ENCODE results near the gene HAND2. TPM values are rescaled to one million over a fixed set of nuclear protein-coding genes. Genes with fewer than 3 reads are reported as not detected.
A peak's percentile ranks its signal among the peaks of the same experiment; 100 is the strongest.

HAND2 gene
- total RNA-seq, 4 donors from 2014 or later = 0.96 to 5.0 (median 3.3) TPM

DNA sequence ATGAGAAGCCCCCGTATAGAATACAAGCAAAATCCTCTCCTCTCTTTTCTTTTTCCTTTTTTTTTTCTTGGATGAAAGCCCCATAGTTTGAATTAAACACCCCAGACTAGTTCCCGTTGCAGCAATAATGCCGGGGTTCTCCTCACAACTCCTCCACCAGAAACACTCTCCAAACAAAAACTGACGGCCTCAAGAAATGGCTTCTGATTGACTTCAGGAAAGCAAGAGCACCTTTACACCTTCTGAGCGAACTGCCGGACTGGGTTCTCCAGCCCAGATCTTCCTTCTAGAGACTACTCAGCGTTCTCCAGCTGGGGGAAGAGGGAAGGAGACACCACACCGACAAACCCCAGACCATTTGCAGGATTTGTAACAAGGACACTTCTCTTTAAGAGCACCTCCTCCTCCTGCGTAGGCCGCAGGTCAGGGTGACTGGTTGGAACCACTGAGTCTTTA lies 4.0 kb downstream of the HAND2 start:
- H3K4me3 ChIP-seq = peak overlapping the region; percentile 55

DNA sequence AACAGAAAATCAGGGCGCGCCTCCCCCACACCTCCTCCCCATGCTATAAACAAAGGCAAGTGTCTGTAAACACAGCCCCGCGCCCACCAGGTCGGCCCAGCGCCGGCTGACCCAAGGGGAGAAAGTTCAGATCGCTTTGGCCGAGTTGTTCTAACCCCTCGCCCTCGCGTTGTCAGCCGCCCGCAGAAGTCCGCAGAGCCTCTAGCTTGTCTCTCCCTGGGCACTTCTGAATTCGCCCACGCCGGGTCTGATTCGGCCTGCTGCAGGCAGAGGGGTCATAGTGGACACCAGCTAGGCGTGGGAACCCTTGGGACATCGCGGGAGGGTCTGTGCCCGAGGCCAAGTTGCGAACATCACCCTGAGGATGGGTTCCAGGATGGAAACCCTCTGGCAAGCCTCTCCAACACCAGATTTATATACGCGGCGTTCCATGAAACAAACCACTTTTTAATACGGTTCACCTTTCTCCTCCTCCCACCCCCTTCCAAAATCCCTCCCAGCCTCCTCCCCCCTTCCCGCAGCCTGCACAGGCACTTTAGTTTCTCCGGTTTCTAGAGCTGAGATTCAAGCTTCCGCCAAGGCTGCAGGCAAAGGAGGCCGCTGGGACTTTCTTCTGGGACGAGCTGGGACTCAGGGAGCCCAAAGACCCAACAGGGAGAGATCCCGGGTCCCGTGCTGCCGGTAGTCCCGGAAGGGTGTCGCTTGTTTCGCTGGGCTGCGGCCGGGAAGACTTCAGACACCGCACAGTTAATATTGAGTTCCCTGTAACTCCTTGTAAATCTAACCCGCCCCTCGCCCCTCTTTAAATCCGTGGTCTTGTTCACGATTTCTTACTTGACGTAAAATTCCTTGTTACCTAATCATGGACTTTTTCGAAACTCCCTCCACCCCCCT lies 4.7 kb downstream of the HAND2 start:
- Histone ChIP-seq H3K9me3 (no peaks in the 10 kb centered on the region), H3K4me1 (peaks cover 43% of the 10 kb centered on the region), H3K27me3 (peaks cover 100% of the 10 kb centered on the region), H3K27ac (no peak overlapping the region), H3K4me3 (peak overlapping the region; percentile 55), H3K36me3 (no peaks in the 10 kb centered on the region)
- TF ChIP-seq EP300 (IDR thresholded peaks at IDR 0.05) (no peak), POLR2A (IDR thresholded peaks at IDR 0.05) (no peak), POLR2AphosphoS5 (IDR thresholded peaks at IDR 0.05) (no peak)
- TF ChIP-seq, protein P1, sequence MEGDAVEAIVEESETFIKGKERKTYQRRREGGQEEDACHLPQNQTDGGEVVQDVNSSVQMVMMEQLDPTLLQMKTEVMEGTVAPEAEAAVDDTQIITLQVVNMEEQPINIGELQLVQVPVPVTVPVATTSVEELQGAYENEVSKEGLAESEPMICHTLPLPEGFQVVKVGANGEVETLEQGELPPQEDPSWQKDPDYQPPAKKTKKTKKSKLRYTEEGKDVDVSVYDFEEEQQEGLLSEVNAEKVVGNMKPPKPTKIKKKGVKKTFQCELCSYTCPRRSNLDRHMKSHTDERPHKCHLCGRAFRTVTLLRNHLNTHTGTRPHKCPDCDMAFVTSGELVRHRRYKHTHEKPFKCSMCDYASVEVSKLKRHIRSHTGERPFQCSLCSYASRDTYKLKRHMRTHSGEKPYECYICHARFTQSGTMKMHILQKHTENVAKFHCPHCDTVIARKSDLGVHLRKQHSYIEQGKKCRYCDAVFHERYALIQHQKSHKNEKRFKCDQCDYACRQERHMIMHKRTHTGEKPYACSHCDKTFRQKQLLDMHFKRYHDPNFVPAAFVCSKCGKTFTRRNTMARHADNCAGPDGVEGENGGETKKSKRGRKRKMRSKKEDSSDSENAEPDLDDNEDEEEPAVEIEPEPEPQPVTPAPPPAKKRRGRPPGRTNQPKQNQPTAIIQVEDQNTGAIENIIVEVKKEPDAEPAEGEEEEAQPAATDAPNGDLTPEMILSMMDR (IDR thresholded peaks at IDR 0.05) = no peak
- 24% methylated on average over 48 of the region's 48 CpGs for WGBS
- DNase-seq (ENCODE audit: low spot score in 2 of 2) = no peak

More for the DNA sequence above, 4.0 kb downstream of the HAND2 start:
- 47% methylated on average over 10 of the region's 10 CpGs for WGBS
- H3K4me1 ChIP-seq = peaks cover 49% of the 10 kb centered on the region
- peaks cover 100% of the 10 kb centered on the region for H3K27me3 ChIP-seq
- H3K9me3 ChIP-seq = no peaks in the 10 kb centered on the region
- H3K27ac ChIP-seq = peak overlapping the region; percentile 17
- DNase-seq (ENCODE audit: low spot score in 2 of 2) = no peak
- no peaks in the 10 kb centered on the region for H3K36me3 ChIP-seq
- TF ChIP-seq POLR2A (IDR thresholded peaks at IDR 0.05) (no peak), POLR2AphosphoS5 (IDR thresholded peaks at IDR 0.05) (no peak), EP300 (IDR thresholded peaks at IDR 0.05) (no peak)
- TF ChIP-seq, protein P1 (IDR thresholded peaks at IDR 0.05) = no peak

DNA sequence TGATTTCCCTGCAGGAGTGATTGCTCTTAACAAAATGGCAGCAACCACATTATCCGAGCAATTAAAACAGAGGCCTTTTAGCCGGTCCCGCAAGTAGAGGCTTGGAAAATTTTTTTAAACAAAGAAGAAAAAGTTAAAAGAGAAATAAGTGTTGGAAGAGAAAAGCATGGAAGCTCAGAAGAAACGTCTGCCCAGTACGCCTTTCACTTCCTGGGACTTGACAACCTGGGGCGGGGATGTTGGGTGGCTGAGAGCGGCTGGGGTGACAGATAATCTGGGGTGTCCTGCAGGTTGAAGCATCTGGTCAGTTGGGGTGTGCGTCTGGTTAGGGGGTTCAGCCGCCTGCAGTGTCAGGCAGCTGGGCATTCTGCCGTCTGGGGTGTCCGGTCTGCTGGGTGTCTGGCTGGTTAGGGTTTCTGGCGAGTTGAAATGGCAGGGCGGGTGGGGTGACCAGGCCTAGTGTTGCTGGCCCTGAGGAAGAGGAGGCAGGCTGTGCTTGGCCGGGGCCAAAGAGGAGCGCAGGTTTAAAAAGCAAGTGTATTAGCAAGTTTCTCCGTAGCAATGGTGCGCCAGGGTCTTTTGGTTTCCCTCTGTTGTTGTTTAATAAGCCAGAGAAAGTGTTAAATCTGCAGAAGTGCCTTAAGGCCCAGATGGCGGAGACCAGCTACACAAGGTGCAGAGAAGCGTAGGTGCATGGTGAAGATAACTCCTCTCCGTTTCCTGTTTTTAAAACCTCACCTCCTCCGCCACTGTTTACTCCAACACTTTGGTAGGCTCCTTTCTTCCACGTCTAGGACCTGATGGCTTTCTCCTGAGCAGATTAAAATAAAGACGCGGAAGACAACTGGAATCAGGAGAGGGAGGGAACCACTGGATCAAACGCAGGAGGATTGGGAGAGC lies 5.6 kb downstream of the HAND2 start:
- Histone ChIP-seq H3K4me1 (peaks cover 36% of the 10 kb centered on the region), H3K4me3 (peak overlapping the region; percentile 55), H3K36me3 (no peaks in the 10 kb centered on the region), H3K27ac (no peak overlapping the region), H3K27me3 (peaks cover 99% of the 10 kb centered on the region), H3K9me3 (no peaks in the 10 kb centered on the region)
- no peak for DNase-seq (ENCODE audit: low spot score in 2 of 2)
- 55% methylated on average over 25 of the region's 25 CpGs for WGBS
- no peak for TF ChIP-seq POLR2AphosphoS5 (IDR thresholded peaks at IDR 0.05)
- TF ChIP-seq EP300 (IDR thresholded peaks at IDR 0.05) = no peak
- no peak for TF ChIP-seq POLR2A (IDR thresholded peaks at IDR 0.05)
- TF ChIP-seq, protein P1 (IDR thresholded peaks at IDR 0.05) = no peak

DNA sequence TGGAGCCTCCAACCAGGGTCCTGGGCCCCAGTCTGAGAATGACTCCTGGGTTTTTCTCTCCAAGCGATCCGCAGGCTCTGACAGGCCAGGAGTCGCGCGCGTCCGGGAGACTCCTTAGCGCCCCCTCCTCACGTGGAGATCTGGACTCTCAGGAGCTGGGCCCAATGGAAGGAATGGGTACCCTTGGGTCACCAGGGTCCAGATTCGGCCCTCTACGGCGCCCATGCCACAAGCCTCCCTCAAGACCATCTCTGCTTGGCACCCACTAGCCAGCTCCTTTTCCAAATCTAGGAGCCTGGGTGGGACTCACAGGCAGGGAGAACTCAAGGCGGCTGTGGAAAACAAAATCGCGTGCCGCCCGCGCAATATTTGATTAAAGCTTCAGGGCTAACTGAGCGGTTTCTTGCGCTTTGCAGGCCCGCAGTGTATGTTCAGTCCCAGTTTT lies 7.1 kb downstream of the HAND2 start:
- H3K9me3 ChIP-seq = no peaks in the 10 kb centered on the region
- peaks cover 42% of the 10 kb centered on the region for H3K4me1 ChIP-seq
- H3K27me3 ChIP-seq = peaks cover 99% of the 10 kb centered on the region
- H3K4me3 ChIP-seq = peak overlapping the region; percentile 43
- H3K27ac ChIP-seq = peak overlapping the region; percentile 74
- TF ChIP-seq, protein P1 (IDR thresholded peaks at IDR 0.05) = no peak
- TF ChIP-seq POLR2A (IDR thresholded peaks at IDR 0.05) (no peak), EP300 (IDR thresholded peaks at IDR 0.05) (no peak), POLR2AphosphoS5 (IDR thresholded peaks at IDR 0.05) (no peak)
- H3K36me3 ChIP-seq = no peaks in the 10 kb centered on the region
- no peak for DNase-seq (ENCODE audit: low spot score in 2 of 2)
- WGBS = 83% methylated on average over 8 of the region's 21 CpGs
